Activated CD8-positive, alpha-beta memory T cell treated with anti-CD3 and anti-CD28 coated beads, Interleukin-2, amount 50 U/mL, for 1 hour (primary cell): ENCODE results near the gene ZDHHC7.
A peak's percentile ranks its signal among the peaks of the same experiment; 100 is the strongest.
"Not testable (repeated sequence)": the region's sequence is repeated elsewhere in the genome, so short reads cannot be mapped to it uniquely, and the experiment has no call there.

Source experiments
- DNase-seq: peaks from one replicate; pipeline ENCODE4 v3.0.0-alpha.2; 2020; ENCODE audit errors: extremely low read depth

Gene ZDHHC7

GRCh38 chr16:85042606-85043005 lies 31.3 kb upstream of the ZDHHC7 start:
- DNase-seq, result no peak

GRCh38 chr16:85042167-85042526 lies 30.8 kb upstream of the ZDHHC7 start:
- no peak for DNase-seq

GRCh38 chr16:85041219-85042166 lies 30.2 kb upstream of the ZDHHC7 start:
- DNase-seq, result no peak

DNA sequence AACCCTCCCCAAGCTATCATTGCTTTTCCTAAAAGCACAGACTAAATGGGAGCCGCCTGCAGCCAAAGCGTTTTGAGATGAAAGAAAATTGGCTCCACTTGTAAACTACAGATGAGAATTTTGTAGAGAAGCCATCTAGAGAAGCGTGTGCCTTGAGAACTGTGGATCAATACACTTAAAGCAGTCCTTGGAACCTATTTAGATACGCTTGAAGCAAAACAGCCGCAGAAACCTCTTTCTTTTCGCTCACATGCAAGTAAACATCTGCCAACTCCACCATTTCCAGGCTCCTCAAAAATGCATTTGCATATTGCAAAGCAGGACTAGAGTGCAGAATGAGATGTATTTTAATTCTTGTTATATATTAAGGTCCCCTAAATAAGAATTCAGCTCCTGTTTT lies 29.4 kb upstream of the ZDHHC7 start:
- no peak for DNase-seq

GRCh38 chr16:85037721-85038120 lies 26.4 kb upstream of the ZDHHC7 start:
- DNase-seq, result no peak

DNA sequence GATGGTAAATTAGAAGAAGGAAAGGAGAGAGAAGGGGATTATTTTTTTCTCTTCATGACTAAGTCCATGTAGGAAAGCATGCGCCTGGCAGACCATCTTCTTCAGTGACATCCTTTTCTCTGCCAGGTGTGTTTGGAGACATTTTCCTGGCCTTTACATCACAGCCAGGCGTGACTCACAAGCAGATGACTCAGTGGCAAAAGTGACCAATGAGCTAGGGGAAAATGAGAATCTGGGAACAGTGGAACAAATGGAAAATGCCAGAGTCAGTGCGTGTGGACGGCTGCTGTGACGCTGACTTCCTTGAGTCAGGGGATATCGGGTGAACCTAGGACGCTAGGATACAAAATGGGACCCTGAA lies 25.7 kb upstream of the ZDHHC7 start:
- DNase-seq, result no peak

GRCh38 chr16:85036236-85037049 lies 25.1 kb upstream of the ZDHHC7 start:
- DNase-seq, result no peak

DNA sequence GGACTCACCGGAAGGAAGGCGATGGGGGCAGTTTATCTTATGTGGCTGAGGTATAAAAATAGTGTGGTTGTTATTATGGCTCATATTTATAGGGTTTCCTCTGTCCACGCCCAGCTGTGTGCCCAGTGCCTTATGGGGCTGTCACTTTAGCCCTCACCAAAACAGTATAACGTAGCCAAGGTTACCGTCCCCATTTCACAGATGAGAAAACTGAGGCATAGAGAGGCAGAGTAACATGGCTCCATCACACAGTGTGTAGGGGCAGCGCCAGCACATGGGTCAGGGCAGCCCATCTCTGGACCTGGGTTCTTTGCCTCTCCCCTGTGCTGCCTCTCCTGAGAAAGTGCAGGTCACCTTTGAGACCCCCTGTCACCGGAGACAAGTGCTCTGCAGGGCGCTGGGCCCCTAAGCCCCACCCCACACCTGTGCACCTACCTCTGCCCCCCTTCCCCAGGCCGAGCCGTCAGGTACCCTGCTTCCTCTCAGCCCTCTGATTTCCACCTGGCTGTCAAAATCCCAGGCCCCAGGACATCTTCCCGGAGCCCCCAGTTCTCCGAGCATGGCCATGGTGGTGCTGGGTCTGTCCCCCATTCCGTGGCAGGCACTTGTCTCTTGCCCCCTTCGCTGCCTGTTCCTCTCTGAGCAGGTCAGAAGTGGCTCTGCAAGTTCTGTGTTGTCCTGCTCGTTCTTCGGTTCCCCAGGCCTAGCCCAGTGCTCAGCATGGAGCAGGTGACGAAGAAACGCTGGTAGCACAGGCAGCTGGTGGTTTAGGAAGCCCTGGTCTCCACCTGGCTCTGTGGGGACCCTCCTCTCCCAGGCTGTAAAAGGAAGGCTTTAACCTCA lies 23.5 kb upstream of the ZDHHC7 start:
- DNase-seq, result no peak

DNA sequence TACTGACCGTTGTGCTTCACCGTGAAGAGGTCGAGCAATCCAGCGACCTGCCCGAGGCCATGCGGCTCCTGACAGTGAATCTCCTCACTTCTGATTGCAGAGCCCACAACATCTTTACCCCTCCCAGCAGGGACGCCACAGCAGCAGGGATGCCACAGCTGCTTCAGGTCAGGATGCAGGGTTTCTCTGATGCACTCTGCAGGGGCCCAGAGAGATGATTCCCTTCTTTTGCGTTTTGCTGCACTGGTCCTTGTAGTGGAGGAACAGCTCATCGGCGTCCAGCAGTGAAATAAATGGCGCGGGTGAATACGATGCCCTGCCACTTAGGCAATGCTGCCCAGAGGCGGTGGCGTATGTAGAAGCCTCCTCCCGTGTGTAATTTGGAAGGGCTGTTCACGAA lies 21.8 kb upstream of the ZDHHC7 start:
- no peak for DNase-seq

- DNase-seq, result not testable (repeated sequence)
Observed at GRCh38 chr16:85032187-85032586, 20.9 kb upstream of the ZDHHC7 start.

GRCh38 chr16:85031451-85031850 lies 20.1 kb upstream of the ZDHHC7 start:
- no peak for DNase-seq

GRCh38 chr16:85029981-85030401 lies 18.7 kb upstream of the ZDHHC7 start:
- DNase-seq, result no peak

GRCh38 chr16:85029408-85029784 lies 18.1 kb upstream of the ZDHHC7 start:
- peak; percentile 49 for DNase-seq

GRCh38 chr16:85028685-85029407 lies 17.5 kb upstream of the ZDHHC7 start:
- peak; percentile 68 for DNase-seq

DNA sequence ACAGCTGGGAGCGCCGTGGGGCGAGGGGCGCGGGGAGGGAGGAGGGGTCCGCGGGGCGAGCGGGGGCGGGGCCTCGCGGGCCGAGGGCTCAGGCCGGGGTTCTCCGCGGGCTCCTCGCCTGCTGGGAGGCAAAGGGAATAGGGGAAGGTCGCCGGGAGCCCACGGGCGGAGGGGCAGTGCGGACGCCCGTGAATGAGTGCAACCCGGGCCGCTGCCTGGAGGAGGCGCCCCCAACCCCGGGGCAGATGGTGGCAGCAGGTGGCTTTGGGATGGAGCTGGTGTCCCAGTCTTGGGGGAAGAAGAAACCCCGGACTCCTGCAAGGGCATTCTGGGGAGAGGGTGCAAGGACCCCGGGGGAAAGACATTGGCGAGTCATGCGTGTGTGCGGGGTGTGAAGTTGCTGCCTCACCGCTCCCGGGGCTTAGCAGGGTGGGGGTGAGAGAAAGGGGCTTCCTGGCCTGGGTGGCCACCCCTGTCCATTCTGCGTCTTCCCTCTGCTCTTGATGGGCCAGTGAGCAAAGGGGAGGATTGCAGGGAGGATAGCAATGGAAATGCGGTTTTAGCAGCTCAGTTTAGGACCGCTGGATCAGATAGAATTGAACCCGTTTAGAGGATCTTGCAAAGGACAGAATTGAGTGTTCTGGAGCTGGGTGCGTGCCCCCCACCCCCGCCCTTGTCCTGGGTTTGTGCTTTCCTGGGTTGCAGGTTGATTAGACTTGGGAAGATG lies 16.8 kb upstream of the ZDHHC7 start:
- no peak for DNase-seq

GRCh38 chr16:85027349-85027957 lies 16.1 kb upstream of the ZDHHC7 start, which contains the start of gene KIAA0513:
Gene KIAA0513, plus strand, starts transcription at chr16:85027795. Its CDS starts 39,277 bp downstream, at chr16:85067072.
- DNase-seq, result peak; percentile 81

GRCh38 chr16:85026703-85027102 lies 15.4 kb upstream of the ZDHHC7 start:
- DNase-seq, result no peak

GRCh38 chr16:85025781-85026653 lies 14.7 kb upstream of the ZDHHC7 start:
- no peak for DNase-seq

DNA sequence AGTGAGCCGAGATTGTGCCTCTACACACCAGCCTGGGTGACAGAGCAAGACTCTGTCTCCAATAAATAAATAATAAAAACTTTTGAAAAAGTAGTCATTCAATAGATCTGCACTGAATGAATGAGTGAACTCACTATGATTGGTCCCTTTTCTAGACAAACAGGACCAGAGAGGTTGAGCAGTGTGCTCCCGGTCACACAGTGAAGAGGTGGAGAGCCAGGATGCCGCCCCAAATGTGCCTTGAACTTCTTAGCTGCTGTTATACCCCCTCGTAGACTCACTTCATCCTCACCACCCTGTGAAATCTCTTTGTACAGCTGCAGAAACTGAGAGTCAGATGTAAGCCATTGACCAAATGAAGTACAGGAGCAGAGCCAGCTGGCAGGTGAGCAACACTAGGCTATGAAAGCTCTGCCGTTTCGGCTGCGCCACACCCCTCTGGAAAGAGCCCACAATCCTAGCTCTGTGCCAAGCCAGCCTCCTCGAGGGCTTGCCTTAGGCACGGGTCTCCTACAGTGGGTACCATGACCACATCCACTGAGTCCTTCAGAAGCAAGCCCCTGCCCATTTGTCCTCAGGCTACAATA lies 8.4 kb upstream of the ZDHHC7 start:
- no peak for DNase-seq
